ENCODE results near the gene PPP1R9A. TPM values are rescaled to one million over a fixed set of nuclear protein-coding genes. Genes with fewer than 3 reads are reported as not detected.

PPP1R9A gene
- total RNA-seq, 1 experiment from 2014 or later: 13.5 TPM

GRCh38 chr7:95002775-95003174 lies 95.4 kb downstream of the PPP1R9A start:
- Histone ChIP-seq H3K79me2 (ENCODE audit: insufficient read depth, low read length) (no peaks in the 10 kb centered on the region), H2AFZ (ENCODE audit: low read depth, low read length, poor library complexity, severe bottlenecking) (no peak overlapping the region), H3K27ac (ENCODE audit: low read depth, low read length) (no peak overlapping the region), H3K4me2 (ENCODE audit: low read length) (no peak overlapping the region), H3K27me3 (ENCODE audit: insufficient read depth, low read length) (no peaks in the 10 kb centered on the region), H4K20me1 (ENCODE audit: insufficient read depth) (no peaks in the 10 kb centered on the region), H3K9me2 (ENCODE audit: insufficient read depth) (no peaks in the 10 kb centered on the region), H3K9ac (ENCODE audit: low read length) (no peak overlapping the region), H3K4me1 (ENCODE audit: control insufficient read depth in 1 of 2, insufficient read depth in 2 of 2, low read length in 2 of 2) (no peaks in the 10 kb centered on the region), H3K9me3 (ENCODE audit: control insufficient read depth in 1 of 2, insufficient read depth in 1 of 2, low read depth in 1 of 2, low read length in 2 of 2) (no peaks in the 10 kb centered on the region), H3K4me3 (replicated peaks in 1 of 2; ENCODE audit: low read depth in 1 of 2, low read length in 2 of 2) (no peak overlapping the region), H3K36me3 (ENCODE audit: control insufficient read depth in 1 of 2, insufficient read depth in 2 of 2, low read length in 2 of 2) (no peaks in the 10 kb centered on the region)
- RAD21 ChIA-PET (ENCODE audit: low non-redundant PET in 1 of 2, low total read pairs in 2 of 2, uncharacterized antibody in 2 of 2, unreplicated experiment in 2 of 2): no interaction called here
- POLR2A ChIA-PET: no interaction called here
- CTCF ChIA-PET: no interaction called here
- DNase-seq (ENCODE audit: low read depth, low spot score): no peak
- no peak for TF ChIP-seq EZH2 (IDR thresholded peaks at IDR 0.05)
- TF ChIP-seq ZFX (IDR thresholded peaks at IDR 0.05): no peak
- ATAC-seq: no peak
- intact Hi-C loops (cut with micrococcal nuclease): no loop called here
- BruUV-seq (replicated peaks): no TSS peak

- no peak overlapping the region for H3K4me3 ChIP-seq (replicated peaks in 1 of 2; ENCODE audit: low read depth in 1 of 2, low read length in 2 of 2)
- ChIA-PET RAD21 (ENCODE audit: low non-redundant PET in 1 of 2, low total read pairs in 2 of 2, uncharacterized antibody in 2 of 2, unreplicated experiment in 2 of 2) (no interaction called here), CTCF (no interaction called here), POLR2A (no interaction called here)
- ATAC-seq (no peak), DNase-seq (ENCODE audit: low read depth, low spot score) (no peak)
- no peaks in the 10 kb centered on the region for H3K36me3 ChIP-seq (ENCODE audit: control insufficient read depth in 1 of 2, insufficient read depth in 2 of 2, low read length in 2 of 2)
- no peaks in the 10 kb centered on the region for H3K9me3 ChIP-seq (ENCODE audit: control insufficient read depth in 1 of 2, insufficient read depth in 1 of 2, low read depth in 1 of 2, low read length in 2 of 2)
- no peak for TF ChIP-seq RAD21 (IDR thresholded peaks at IDR 0.05; ENCODE audit: low read depth)
- no peak for TF ChIP-seq ELF1 (IDR thresholded peaks at IDR 0.05; ENCODE audit: borderline replicate concordance, low read depth)
- H3K9ac ChIP-seq (ENCODE audit: low read length): no peak overlapping the region
- intact Hi-C loops (cut with micrococcal nuclease): no loop called here
- H3K9me2 ChIP-seq (ENCODE audit: insufficient read depth): no peaks in the 10 kb centered on the region
- BruUV-seq (replicated peaks): no TSS peak
- no peaks in the 10 kb centered on the region for H3K79me2 ChIP-seq (ENCODE audit: insufficient read depth, low read length)
- no peaks in the 10 kb centered on the region for H4K20me1 ChIP-seq (ENCODE audit: insufficient read depth)
- H3K27ac ChIP-seq (ENCODE audit: low read depth, low read length): no peak overlapping the region
- H2AFZ ChIP-seq (ENCODE audit: low read depth, low read length, poor library complexity, severe bottlenecking): no peak overlapping the region
- no peaks in the 10 kb centered on the region for H3K4me1 ChIP-seq (ENCODE audit: control insufficient read depth in 1 of 2, insufficient read depth in 2 of 2, low read length in 2 of 2)
- H3K4me2 ChIP-seq (ENCODE audit: low read length): no peak overlapping the region
- no peaks in the 10 kb centered on the region for H3K27me3 ChIP-seq (ENCODE audit: insufficient read depth, low read length)
Measured at GRCh38 chr7:95004618-95005247, 97.3 kb downstream of the PPP1R9A start.
